ENCODE results near the gene PDHX.
"Not testable (repeated sequence)": the region's sequence is repeated elsewhere in the genome, so short reads cannot be mapped to it uniquely, and the experiment has no call there.

The PDHX gene

GRCh38 chr11:34909415-34909814 lies 7.0 kb upstream of the PDHX start:
- in situ Hi-C loops (cut with HindIII; ENCODE audit: low sequenced_read_pairs): no loop called here

GRCh38 chr11:34909955-34910354 lies 6.5 kb upstream of the PDHX start:
- in situ Hi-C loops (cut with HindIII; ENCODE audit: low sequenced_read_pairs): no loop called here

DNA sequence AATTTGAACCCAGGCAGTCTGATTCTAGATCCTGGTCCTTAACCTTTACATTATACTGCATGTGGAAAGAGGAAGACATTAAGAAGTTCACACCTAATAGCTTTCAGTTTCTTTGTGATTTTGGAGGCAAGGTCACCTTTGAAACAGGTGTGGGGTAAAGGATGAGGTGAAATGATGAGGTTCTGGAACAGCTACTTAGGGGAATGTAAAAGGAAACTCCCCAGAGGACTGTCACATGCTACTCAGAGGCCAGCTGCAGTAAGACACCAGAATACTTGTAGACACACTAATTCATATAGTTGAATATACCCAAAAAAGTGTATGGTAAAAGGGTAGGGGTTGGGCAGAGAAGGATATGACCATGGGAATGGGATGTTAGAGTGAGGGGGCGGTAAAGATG lies 5.6 kb upstream of the PDHX start:
- in situ Hi-C loops (cut with HindIII; ENCODE audit: low sequenced_read_pairs): no loop called here

DNA sequence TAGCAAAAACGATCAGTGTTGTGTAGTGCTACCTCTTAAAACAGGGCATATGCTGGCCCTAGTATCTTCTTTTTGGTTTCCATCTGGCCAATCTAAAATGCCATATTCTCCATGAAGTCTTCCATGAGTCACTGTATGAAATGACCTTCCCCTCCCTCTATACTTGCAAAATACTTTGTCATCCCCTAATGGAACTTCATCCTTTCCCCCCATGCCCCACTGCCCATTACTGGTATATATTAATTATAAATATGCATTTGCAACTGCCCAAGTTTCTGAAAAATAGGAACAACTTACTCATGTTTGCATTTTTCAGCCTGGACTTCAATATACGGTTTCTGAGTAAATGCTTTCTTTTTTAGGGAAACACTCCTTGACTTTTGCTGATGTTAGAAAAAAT lies 4.7 kb upstream of the PDHX start:
- in situ Hi-C loops (cut with HindIII; ENCODE audit: low sequenced_read_pairs): no loop called here

- in situ Hi-C loops (cut with HindIII; ENCODE audit: low sequenced_read_pairs): not testable (repeated sequence)
Measured at GRCh38 chr11:34913556-34913955, 2.9 kb upstream of the PDHX start.

GRCh38 chr11:34915136-34916014 lies 1.0 kb upstream of the PDHX start:
- in situ Hi-C loops (cut with HindIII; ENCODE audit: low sequenced_read_pairs): no loop called here

GRCh38 chr11:34916843-34917770 lies 689 bp downstream of the PDHX start:
- in situ Hi-C loops (cut with HindIII; ENCODE audit: low sequenced_read_pairs): no loop called here

- in situ Hi-C loops (cut with HindIII; ENCODE audit: low sequenced_read_pairs): loop anchor here (10.0 kb wide), 1 partner anchor 64 kb away; no protein-coding TSS in a partner anchor
Measured at GRCh38 chr11:34921156-34921555, 4.7 kb downstream of the PDHX start.

- in situ Hi-C loops (cut with HindIII; ENCODE audit: low sequenced_read_pairs): loop anchor here (5.0 to 10.0 kb wide), 5 partner anchors 60 to 463 kb away; no protein-coding TSS in a partner anchor
Measured at GRCh38 chr11:34924714-34925113, 8.3 kb downstream of the PDHX start.

DNA sequence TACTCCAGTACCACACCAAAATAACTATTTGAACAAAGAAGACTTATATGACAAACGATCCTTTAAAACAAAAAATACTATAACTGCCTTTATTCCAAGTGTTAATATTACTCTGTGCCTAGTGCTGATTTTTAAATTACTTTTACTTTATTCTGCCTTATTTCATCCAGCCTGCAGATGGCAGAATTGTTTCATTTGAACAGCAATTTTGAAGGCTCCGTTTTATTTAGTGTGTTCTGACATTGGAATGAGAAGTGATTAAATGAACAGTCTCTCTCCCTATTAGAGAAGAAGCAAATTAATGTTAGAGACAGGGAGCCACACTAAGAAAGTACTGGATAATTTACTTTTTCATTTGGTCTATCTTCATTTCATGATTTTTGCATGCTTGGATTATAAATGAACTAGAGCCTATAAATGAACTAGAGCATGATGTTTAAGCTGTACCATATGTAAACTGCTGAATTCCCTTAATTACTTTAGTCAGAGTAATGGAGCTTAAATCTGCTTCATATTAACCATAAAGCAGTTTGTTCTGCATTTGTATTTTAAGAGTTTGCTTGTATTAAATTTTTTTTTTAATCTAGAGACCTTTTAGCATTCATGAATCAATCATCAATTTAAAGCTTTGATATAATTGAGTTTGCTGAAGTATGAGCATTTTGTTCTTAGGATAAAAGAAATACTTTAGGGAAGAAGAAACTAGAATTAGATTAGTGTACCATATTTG lies 9.8 kb downstream of the PDHX start:
- in situ Hi-C loops (cut with HindIII; ENCODE audit: low sequenced_read_pairs): loop anchor here (5.0 to 10.0 kb wide), 5 partner anchors 59 to 461 kb away; no protein-coding TSS in a partner anchor

GRCh38 chr11:34926831-34927132 lies 10.4 kb downstream of the PDHX start:
- in situ Hi-C loops (cut with HindIII; ENCODE audit: low sequenced_read_pairs): loop anchor here (5.0 to 10.0 kb wide), 5 partner anchors 58 to 461 kb away; no protein-coding TSS in a partner anchor

GRCh38 chr11:34928268-34928959 lies 12.0 kb downstream of the PDHX start:
- in situ Hi-C loops (cut with HindIII; ENCODE audit: low sequenced_read_pairs): loop anchor here (5.0 to 10.0 kb wide), 5 partner anchors 56 to 459 kb away; no protein-coding TSS in a partner anchor

GRCh38 chr11:34928960-34929680 lies 12.7 kb downstream of the PDHX start:
- in situ Hi-C loops (cut with HindIII; ENCODE audit: low sequenced_read_pairs): loop anchor here (5.0 to 10.0 kb wide), 5 partner anchors 56 to 458 kb away; no protein-coding TSS in a partner anchor

- in situ Hi-C loops (cut with HindIII; ENCODE audit: low sequenced_read_pairs): loop anchor here (5.0 to 10.0 kb wide), 5 partner anchors 55 to 457 kb away; no protein-coding TSS in a partner anchor
Measured at GRCh38 chr11:34929794-34930763, 13.7 kb downstream of the PDHX start.

DNA sequence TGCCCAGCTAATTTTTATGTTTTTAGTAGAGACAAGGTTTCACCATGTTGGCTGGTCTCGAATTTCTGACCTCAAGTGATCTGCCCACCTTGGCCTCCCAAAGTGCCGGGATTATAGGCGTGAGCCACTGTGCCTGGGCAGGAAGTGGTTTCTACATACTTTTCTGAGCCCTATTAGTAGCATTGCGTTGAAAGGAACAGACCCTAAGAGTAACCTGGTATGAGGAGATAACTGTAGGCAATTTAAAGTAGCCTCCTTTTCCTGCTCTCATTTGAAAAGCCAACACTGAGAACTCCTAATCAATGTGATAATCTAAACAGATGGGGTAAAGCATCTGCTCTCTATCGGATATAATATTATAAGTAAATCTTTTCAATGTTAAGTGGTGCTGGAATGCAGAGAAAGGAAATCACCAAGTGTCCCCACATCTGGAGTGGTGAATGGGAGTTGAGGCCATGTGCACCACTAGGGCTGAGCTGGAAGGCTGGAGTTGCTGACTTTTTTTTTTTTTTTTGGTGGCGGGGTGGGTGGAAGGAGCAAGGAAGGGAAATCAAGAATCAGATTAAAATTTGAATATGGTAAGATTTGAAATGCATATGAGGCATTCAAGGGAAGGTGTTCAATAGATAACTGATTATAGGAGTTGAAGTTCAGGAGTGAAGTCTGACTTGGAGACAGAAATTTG lies 20.7 kb downstream of the PDHX start:
- in situ Hi-C loops (cut with HindIII; ENCODE audit: low sequenced_read_pairs): no loop called here

DNA sequence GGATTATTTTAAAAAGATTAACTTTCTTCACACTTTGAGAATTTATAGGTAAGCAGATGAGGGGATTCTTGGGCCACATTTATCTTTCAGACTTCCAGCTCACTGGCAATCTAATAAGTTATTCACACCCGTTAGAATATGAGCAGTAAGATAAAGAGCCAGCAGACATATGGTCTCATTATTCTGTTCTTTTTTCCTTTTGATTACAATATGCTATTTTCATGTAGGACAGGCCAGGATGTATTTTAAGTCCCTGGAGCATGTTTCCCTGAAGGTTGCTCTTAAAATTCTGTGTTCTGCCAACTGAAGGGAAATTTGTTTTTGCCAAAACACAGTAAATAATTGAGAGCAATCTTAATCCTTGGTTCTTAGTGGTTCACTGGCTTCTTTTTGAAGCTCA lies 22.2 kb downstream of the PDHX start:
- in situ Hi-C loops (cut with HindIII; ENCODE audit: low sequenced_read_pairs): no loop called here

DNA sequence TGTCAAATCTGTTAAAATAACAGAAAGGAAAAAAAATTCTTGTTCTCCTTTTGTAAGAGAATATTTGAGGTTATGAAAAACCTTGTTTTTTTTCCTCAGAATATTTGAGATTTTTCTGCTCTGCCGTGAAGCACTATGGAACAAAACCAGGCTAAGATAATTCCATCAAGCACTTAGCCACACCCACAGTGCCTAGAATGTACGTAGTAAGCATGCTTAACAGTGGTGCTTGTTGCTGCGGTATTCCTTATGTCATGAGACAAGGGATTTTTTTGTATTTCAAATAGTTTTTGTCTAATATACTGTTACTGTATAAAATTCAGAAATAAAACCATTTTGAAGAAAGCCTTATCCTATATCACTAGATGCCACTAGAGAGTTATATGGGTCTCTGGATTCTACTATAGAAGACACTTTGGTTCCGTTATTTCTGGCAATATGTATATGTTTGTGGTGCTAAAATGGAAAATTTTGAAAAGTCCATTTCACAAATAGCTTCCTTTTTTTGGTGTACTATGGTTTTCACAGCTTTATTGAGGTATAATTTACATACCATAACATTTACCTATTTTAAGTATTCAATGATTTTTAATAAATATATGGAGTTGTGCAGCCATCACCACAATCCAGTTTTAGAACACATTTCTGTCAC lies 23.7 kb downstream of the PDHX start:
- in situ Hi-C loops (cut with HindIII; ENCODE audit: low sequenced_read_pairs): no loop called here

Data from endothelial cell of hepatic sinusoid (primary cell).